Smooth muscle cell (in vitro differentiated cells): ENCODE data around the gene SNCAIP. TPM values are rescaled to one million over a fixed set of nuclear protein-coding genes. Genes with fewer than 3 reads are reported as not detected.
"Not testable (repeated sequence)": the region's sequence is repeated elsewhere in the genome, so short reads cannot be mapped to it uniquely, and the experiment has no call there.

ENCODE experiments used
- DNase-seq: peaks from one replicate; lab custom pipeline; 2025; ENCODE audit not compliant: unreplicated experiment; lab: John Stamatoyannopoulos, UW
- H2AFZ ChIP-seq: fragments of 200-600 bp; sonication (generic); 2 replicates; pipeline ENCODE4 v1.6.0; 2016; ENCODE audit warnings: antibody characterized with exemption, low read depth, mild to moderate bottlenecking
- H3F3A ChIP-seq: fragments of 200-600 bp; sonication (generic); 2 replicates; pipeline ENCODE4 v1.6.0; 2017; ENCODE audit warnings: antibody characterized with exemption, low read depth
- H3K27ac ChIP-seq: fragments of 200-600 bp; sonication (generic); 2 replicates; pipeline ENCODE4 v1.5.1; 2016; ENCODE audit warnings: low read depth, mild to moderate bottlenecking
- H3K27me3 ChIP-seq: fragments of 200-600 bp; sonication (generic); 2 replicates; pipeline ENCODE4 v1.6.1; 2016; ENCODE audit warnings: low read depth, mild to moderate bottlenecking
- H3K36me3 ChIP-seq: fragments of 200-600 bp; sonication (generic); 2 replicates; pipeline ENCODE4 v1.5.1; 2016; ENCODE audit warnings: low read depth
- H3K4me1 ChIP-seq: fragments of 200-600 bp; sonication (generic); 2 replicates; pipeline ENCODE4 v1.5.1; 2016; ENCODE audit warnings: low read depth
- H3K4me2 ChIP-seq: fragments of 200-600 bp; sonication (generic); 2 replicates; pipeline ENCODE4 v1.6.0; 2016; ENCODE audit warnings: mild to moderate bottlenecking
- H3K4me3 ChIP-seq: fragments of 200-600 bp; sonication (generic); 2 replicates; pipeline ENCODE4 v1.5.1; 2016; ENCODE audit warnings: mild to moderate bottlenecking
- H3K79me2 ChIP-seq: fragments of 200-600 bp; sonication (generic); 2 replicates; pipeline ENCODE4 v1.6.0; 2016; ENCODE audit warnings: low read depth, mild to moderate bottlenecking
- H3K9ac ChIP-seq: fragments of 200-600 bp; sonication (generic); 2 replicates; pipeline ENCODE4 v1.6.0; 2016; ENCODE audit warnings: low read depth
- H3K9me3 ChIP-seq: fragments of 200-600 bp; sonication (generic); replicated peaks from 2 replicates; pipeline ENCODE4 v1.5.1; 2016; ENCODE audit warnings: low read depth
- H4K20me1 ChIP-seq: fragments of 200-600 bp; sonication (generic); 2 replicates; pipeline ENCODE4 v1.6.0; 2016; ENCODE audit warnings: low read depth
- CTCF ChIP-seq: fragments of 200-600 bp; sonication (generic); IDR thresholded peaks from 2 replicates; pipeline ENCODE4 v1.5.1; 2017; ENCODE audit warnings: borderline replicate concordance, mild to moderate bottlenecking, antibody characterized with exemption; ENCODE audit not compliant: insufficient read depth, poor library complexity, severe bottlenecking
- WGBS: methylation state at CpG from one replicate; pipeline ENCODE4 v1.1.7; 2016; ENCODE audit warnings: low lambda C conversion rate; 5-methylcytosine and 5-hydroxymethylcytosine counted together
- polyA plus RNA-seq: library from polyadenylated mRNA; unstranded; fragments of >200 nt; fragmentation: Nextera tagmentation; extraction: Ambion mirVana; gene quantifications from 2 replicates; pipeline ENCODE4 v1.2.1, GENCODE V29; 2016
- total RNA-seq: library from RNA; depleted of rRNA; stranded (reverse); fragments of >200 nt; gene quantifications from 2 replicates; pipeline ENCODE4 v1.2.3, GENCODE V29; 2014

The SNCAIP gene
- total and polyA plus RNA-seq, 2 experiments from 2014 or later, result 7.2 to 8.0 TPM

- Histone ChIP-seq H3K36me3 (no peaks in the 10 kb centered on the region), H4K20me1 (no peaks in the 10 kb centered on the region), H3K4me1 (no peaks in the 10 kb centered on the region), H3K9me3 (no peaks in the 10 kb centered on the region), H3K4me3 (no peak overlapping the region), H3F3A (peaks cover 3% of the 10 kb centered on the region), H3K27me3 (no peaks in the 10 kb centered on the region), H3K9ac (no peak overlapping the region), H2AFZ (no peak overlapping the region), H3K4me2 (no peak overlapping the region), H3K27ac (no peak overlapping the region), H3K79me2 (no peaks in the 10 kb centered on the region)
- no peak for DNase-seq
- no peak for TF ChIP-seq CTCF
These were observed 64.2 kb downstream of the SNCAIP start for GRCh38 chr5:122376250-122376649.

GRCh38 chr5:122377026-122377425 lies 65.0 kb downstream of the SNCAIP start:
- Histone ChIP-seq H3K4me2 (no peak overlapping the region), H3K9ac (no peak overlapping the region), H3F3A (peaks cover 3% of the 10 kb centered on the region), H2AFZ (no peak overlapping the region), H3K27ac (no peak overlapping the region), H3K4me1 (no peaks in the 10 kb centered on the region), H3K79me2 (no peaks in the 10 kb centered on the region), H3K9me3 (no peaks in the 10 kb centered on the region), H3K27me3 (no peaks in the 10 kb centered on the region), H4K20me1 (no peaks in the 10 kb centered on the region), H3K4me3 (no peak overlapping the region), H3K36me3 (no peaks in the 10 kb centered on the region)
- WGBS, result 70% methylated on average over 1 of the region's 1 CpG
- DNase-seq, result no peak
- TF ChIP-seq CTCF, result no peak

- H3F3A ChIP-seq, H3K4me3 ChIP-seq, H3K36me3 ChIP-seq, H3K27ac ChIP-seq, H3K4me2 ChIP-seq, H3K9me3 ChIP-seq, H3K9ac ChIP-seq, H3K4me1 ChIP-seq, H3K79me2 ChIP-seq, H3K27me3 ChIP-seq, H4K20me1 ChIP-seq, H2AFZ ChIP-seq, DNase-seq: not testable (repeated sequence)
- 80% methylated on average over 16 of the region's 16 CpGs for WGBS
These were observed 70.9 kb downstream of the SNCAIP start for GRCh38 chr5:122382938-122383337.

- Histone ChIP-seq H3K9ac (no peak overlapping the region), H3K4me2 (no peak overlapping the region), H3K79me2 (no peaks in the 10 kb centered on the region), H3K27ac (no peak overlapping the region), H3K9me3 (no peaks in the 10 kb centered on the region), H3F3A (no peaks in the 10 kb centered on the region), H4K20me1 (no peaks in the 10 kb centered on the region), H3K4me1 (peaks cover under 1% of the 10 kb centered on the region), H3K36me3 (no peaks in the 10 kb centered on the region), H3K4me3 (no peak overlapping the region), H2AFZ (no peak overlapping the region), H3K27me3 (no peaks in the 10 kb centered on the region)
- DNase-seq, result no peak
- 92% methylated on average over 5 of the region's 5 CpGs for WGBS
- TF ChIP-seq CTCF, result no peak
These were observed 72.8 kb downstream of the SNCAIP start for GRCh38 chr5:122384739-122385235.
